Measurements from ENCODE around the gene TOX3. TPM values are rescaled to one million over a fixed set of nuclear protein-coding genes. Genes with fewer than 3 reads are reported as not detected.

Gene TOX3
- total RNA-seq, 1 experiment from 2014 or later, result 20.2 TPM

- H3K27me3 ChIP-seq (ENCODE audit: insufficient read depth, low read length), result no peaks in the 10 kb centered on the region; the same call in 1 of the 2 replicates
- no peak overlapping the region for H3K23ac ChIP-seq (ENCODE audit: insufficient read length, low read depth, low read length)
- H4K8ac ChIP-seq (replicated peaks; ENCODE audit: insufficient read length, low read depth, low read length), result no peak overlapping the region
- H3K4ac ChIP-seq (ENCODE audit: low read depth, low read length), result no peak overlapping the region
- H3K9me3 ChIP-seq (ENCODE audit: control insufficient read depth, low read depth, low read length), result no peaks in the 10 kb centered on the region
- Mint-ChIP-seq H3K36me3 (ENCODE audit: insufficient read depth in 1 of 3, low read depth in 3 of 3) (peaks cover 32 to 41% (median 38%) of the 10 kb centered on the region in 3 experiments), H3K4me1 (peaks cover 22% of the 10 kb centered on the region in 2 experiments), H3K27me3 (ENCODE audit: low read depth) (no peaks in the 10 kb centered on the region), H3K27ac (no peak overlapping the region), H3K9me3 (peaks cover 8 to 11% of the 10 kb centered on the region in 2 experiments), H3K4me3 (no peak overlapping the region)
- no peak overlapping the region for H3K18ac ChIP-seq (ENCODE audit: insufficient read length, low read depth, low read length)
- H3T11ph ChIP-seq (ENCODE audit: low read length), result no peak overlapping the region
- no CpG with 5 or more reads among the region's 4 CpGs for WGBS (ENCODE audit: extremely low coverage, insufficient read length, low lambda C conversion rate)
- H3K23me2 ChIP-seq (ENCODE audit: insufficient read length, low read depth, low read length, poor library complexity, severe bottlenecking), result no peaks in the 10 kb centered on the region
- H2AK5ac ChIP-seq (ENCODE audit: insufficient read length, low read length), result no peak overlapping the region
- no peak overlapping the region for H3K56ac ChIP-seq (ENCODE audit: insufficient read length, low read depth, low read length)
- H3K4me1 ChIP-seq (ENCODE audit: insufficient read depth, low read length), result peaks cover 4% of the 10 kb centered on the region; the same call in 1 of the 2 replicates
- H3K9ac ChIP-seq (ENCODE audit: extremely low read depth, insufficient read length, low read length), result no peak overlapping the region
- no peak overlapping the region for H2BK120ac ChIP-seq (ENCODE audit: low read depth, low read length, poor library complexity, severe bottlenecking)
- no peak overlapping the region for H4K5ac ChIP-seq (ENCODE audit: insufficient read length, low read depth, low read length)
- H3K14ac ChIP-seq (ENCODE audit: insufficient read depth, low read length), result no peak overlapping the region
- no peak overlapping the region for H2BK12ac ChIP-seq (ENCODE audit: insufficient read length, low read depth, low read length)
- no peaks in the 10 kb centered on the region for H4K20me1 ChIP-seq (ENCODE audit: control insufficient read depth, insufficient read depth, insufficient read length)
- no peak overlapping the region for H4K91ac ChIP-seq (ENCODE audit: insufficient read length, low read depth, low read length)
- no peaks in the 10 kb centered on the region for H3K79me1 ChIP-seq (ENCODE audit: insufficient read depth, low read depth, low read length, poor library complexity, severe bottlenecking)
- DNase-seq, result no peak
- H3K27ac ChIP-seq (ENCODE audit: insufficient read length, low read depth, low read length), result no peak overlapping the region
- TF ChIP-seq CTCF (conservative IDR thresholded peaks at IDR 0.05), result no peak
- no peaks in the 10 kb centered on the region for H3K79me2 ChIP-seq (ENCODE audit: insufficient read depth, low read length)
- no peak overlapping the region for H2BK5ac ChIP-seq (ENCODE audit: insufficient read length, low read length)
- no peak overlapping the region for H2AFZ ChIP-seq (ENCODE audit: low read length)
- H2BK15ac ChIP-seq (ENCODE audit: low read depth, low read length), result no peak overlapping the region
- no peak overlapping the region for H3K4me2 ChIP-seq (ENCODE audit: insufficient read depth, insufficient read length, low read length)
- no peak overlapping the region for H2BK20ac ChIP-seq (ENCODE audit: low read depth, low read length, poor library complexity, severe bottlenecking)
Measured at GRCh38 chr16:52437277-52437670, 109.7 kb downstream of the TOX3 start.

All from H9 (cell line).